CD14-positive monocyte (primary cell): ENCODE results near the gene CPEB4. TPM values are rescaled to one million over a fixed set of nuclear protein-coding genes. Genes with fewer than 3 reads are reported as not detected.
A peak's percentile ranks its signal among the peaks of the same experiment; 100 is the strongest.

Experiments used
- DNase-seq, 3 donors: peaks; one replicate each; pipeline ENCODE4 v3.0.0-alpha.2; 2011 to 2022
- H2AFZ ChIP-seq: 2 replicates; pipeline ENCODE4 v1.6.0; 2012; ENCODE audit warnings: mild to moderate bottlenecking, low read depth, low read length, inconsistent platforms; ENCODE audit not compliant: insufficient read depth, poor library complexity, severe bottlenecking
- H3K27ac ChIP-seq, 2 donors: 1 replicate in 1 of 2; 2 replicates in 1 of 2; pipeline ENCODE4 v1.5.1; 2012 to 2013; ENCODE audit warnings: low read length in 2 of 2, control low read depth in 1 of 2, inconsistent platforms in 1 of 2, low read depth in 1 of 2, mild to moderate bottlenecking in 1 of 2
- H3K27me3 ChIP-seq, 2 donors: one replicate each; pipeline versions ENCODE4 v1.6.0 to v1.6.1; 2011 to 2013; ENCODE audit warnings: low read length in 2 of 2; ENCODE audit not compliant: control insufficient read depth in 2 of 2, insufficient read depth in 2 of 2
- H3K36me3 ChIP-seq, 2 donors: replicated peaks in 1 of 2; 1 replicate in 1 of 2; 2 replicates in 1 of 2; pipeline versions ENCODE4 v1.5.1 to v1.6.1; 2012 to 2013; ENCODE audit warnings: low read length in 2 of 2, control low read depth in 1 of 2, inconsistent platforms in 1 of 2, mild to moderate bottlenecking in 1 of 2; ENCODE audit not compliant: insufficient read depth in 2 of 2, control insufficient read depth in 1 of 2
- H3K4me1 ChIP-seq, 2 donors: 1 replicate in 1 of 2; 2 replicates in 1 of 2; pipeline versions ENCODE4 v1.5.1 to v1.6.1; 2012 to 2013; ENCODE audit warnings: low read length in 2 of 2, control low read depth in 1 of 2, inconsistent platforms in 1 of 2, mild to moderate bottlenecking in 1 of 2, moderate library complexity in 1 of 2; ENCODE audit not compliant: insufficient read depth in 2 of 2, control insufficient read depth in 1 of 2
- H3K4me2 ChIP-seq: replicated peaks from 2 replicates; pipeline ENCODE3; 2012; ENCODE audit warnings: low read length, moderate library complexity, mild to moderate bottlenecking; ENCODE audit not compliant: poor library complexity, severe bottlenecking; ENCODE audit errors: extremely low read depth
- H3K4me3 ChIP-seq, 3 experiments: fragments of 200-600 bp in 1 of 3; sonication (generic) in 1 of 3; replicated peaks in 1 of 3; 1 replicate in 2 of 3; 2 replicates in 1 of 3; pipeline ENCODE4 v1.5.1; 2011 to 2013; ENCODE audit warnings: low read length in 3 of 3, mild to moderate bottlenecking in 3 of 3, control low read depth in 2 of 3, low read depth in 2 of 3, inconsistent platforms in 1 of 3, moderate library complexity in 1 of 3
- H3K79me2 ChIP-seq: 2 replicates; pipeline ENCODE4 v1.6.0; 2012; ENCODE audit warnings: mild to moderate bottlenecking, control low read depth, inconsistent platforms, low read length, moderate library complexity; ENCODE audit not compliant: insufficient read depth
- H3K9ac ChIP-seq: 2 replicates; pipeline ENCODE4 v1.6.0; 2017; ENCODE audit warnings: low read length, mild to moderate bottlenecking; ENCODE audit not compliant: insufficient read depth, poor library complexity, severe bottlenecking
- H3K9me3 ChIP-seq, 2 donors: replicated peaks in 1 of 2; 1 replicate in 1 of 2; 2 replicates in 1 of 2; pipeline versions ENCODE4 v1.5.1 to v1.6.1; 2012 to 2013; ENCODE audit warnings: low read length in 2 of 2, control low read depth in 1 of 2; ENCODE audit not compliant: control insufficient read depth in 1 of 2, insufficient read depth in 1 of 2
- H4K20me1 ChIP-seq: 2 replicates; pipeline ENCODE4 v1.6.0; 2012; ENCODE audit warnings: mild to moderate bottlenecking, low read length, control low read depth, moderate library complexity; ENCODE audit not compliant: insufficient read depth
- H3K27ac Mint-ChIP-seq, 7 donors: one replicate each; pipeline ENCODE4 v1.8.0; 2020; ENCODE audit warnings: mild to moderate bottlenecking in 7 of 7, mixed read lengths in 7 of 7, moderate library complexity in 6 of 7, inconsistent platforms in 2 of 7
- H3K27me3 Mint-ChIP-seq, 3 donors: one replicate each; pipeline ENCODE4 v1.8.0; 2021 to 2022; ENCODE audit warnings: low read depth in 3 of 3, mild to moderate bottlenecking in 3 of 3, mixed read lengths in 3 of 3, moderate library complexity in 3 of 3, inconsistent platforms in 1 of 3
- H3K36me3 Mint-ChIP-seq, 2 donors: one replicate each; pipeline ENCODE4 v1.8.0; 2020; ENCODE audit warnings: mixed read lengths in 2 of 2, inconsistent platforms in 1 of 2, mild to moderate bottlenecking in 1 of 2
- H3K4me1 Mint-ChIP-seq: one replicate; pipeline ENCODE4 v1.8.0; 2020; ENCODE audit warnings: mild to moderate bottlenecking, mixed read lengths
- H3K4me3 Mint-ChIP-seq, 2 donors: one replicate each; pipeline ENCODE4 v1.8.0; 2020; ENCODE audit warnings: mild to moderate bottlenecking in 2 of 2, mixed read lengths in 2 of 2, moderate library complexity in 1 of 2
- H3K9me3 Mint-ChIP-seq, 7 donors: one replicate each; pipeline ENCODE4 v1.8.0; 2020 to 2022; ENCODE audit warnings: mixed read lengths in 7 of 7, mild to moderate bottlenecking in 6 of 7, moderate library complexity in 6 of 7, inconsistent platforms in 2 of 7
- WGBS: methylation state at CpG from one replicate; pipeline ENCODE4 v1.1.5; 2013; ENCODE audit warnings: missing lambda C conversion rate; ENCODE audit not compliant: insufficient coverage; 5-methylcytosine and 5-hydroxymethylcytosine counted together
- intact Hi-C, 2 donors: fragments of 100-400 bp; cut with micrococcal nuclease; formaldehyde crosslinking; loops; one replicate each; pipeline versions ENCODE4 v1.15.0 to v1.15.1; 2023
- polyA plus RNA-seq, 3 donors: library from polyadenylated mRNA; depleted of rRNA in 1 of 3; unstranded in 2 of 3; stranded (reverse) in 1 of 3; fragments of 300-500 nt in 2 of 3; fragments of >200 nt in 1 of 3; fragmentation: Illumina TruSeq in 2 of 3; gene quantifications; 1 replicate in 2 of 3; 2 replicates in 1 of 3; pipeline ENCODE4 v1.2.3, GENCODE V29; 2012 to 2021
- TF ChIP-seq, protein P1 (sequence below): fragments of 200-600 bp; IDR thresholded peaks from one replicate; pipeline ENCODE4 v1.8.0; 2022; ENCODE audit warnings: antibody characterized with exemption, mild to moderate bottlenecking

Gene CPEB4
- polyA plus RNA-seq, 3 donors, result 10.7 to 27.3 (median 13.9) TPM

DNA sequence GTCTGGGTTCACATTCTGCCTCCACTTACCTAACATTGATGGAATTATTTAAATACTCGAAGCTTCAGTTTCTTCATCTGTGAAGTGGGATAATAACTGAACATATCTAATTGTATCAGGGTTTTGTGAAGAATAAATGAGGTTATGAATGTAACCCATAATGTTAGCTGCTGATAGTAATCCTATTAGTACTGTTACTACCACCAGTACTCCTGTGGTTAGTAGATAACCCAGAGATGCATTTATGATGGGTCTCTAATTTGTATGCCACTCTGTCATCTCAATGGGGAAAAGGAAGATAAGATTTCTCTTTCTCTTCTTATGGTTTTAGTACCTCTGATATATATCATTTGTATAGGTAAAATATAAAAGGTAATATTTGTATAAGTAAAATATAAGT, 16.0 kb downstream of the CPEB4 start:
- Mint-ChIP-seq H3K9me3 (no peaks in the 10 kb centered on the region), H3K36me3 (peaks cover 14 to 38% of the 10 kb centered on the region in 2 donors), H3K27ac (no peak overlapping the region), H3K4me3 (no peak overlapping the region), H3K27me3 (no peaks in the 10 kb centered on the region), H3K4me1 (peaks cover 49% of the 10 kb centered on the region)
- Histone ChIP-seq H3K4me1 (peaks cover 36 to 40% of the 10 kb centered on the region in 2 donors), H3K79me2 (peaks cover 100% of the 10 kb centered on the region), H4K20me1 (peaks cover 98% of the 10 kb centered on the region), H3K4me3 (no peak overlapping the region), H3K9me3 (no peaks in the 10 kb centered on the region), H3K27ac (no peak overlapping the region), H3K36me3 (peaks cover 10 to 28% of the 10 kb centered on the region in 2 donors), H3K27me3 (no peaks in the 10 kb centered on the region), H3K9ac (no peak overlapping the region), H3K4me2 (no peak overlapping the region), H2AFZ (no peak overlapping the region)
- intact Hi-C loops, result no loop called here
- TF ChIP-seq, protein P1, sequence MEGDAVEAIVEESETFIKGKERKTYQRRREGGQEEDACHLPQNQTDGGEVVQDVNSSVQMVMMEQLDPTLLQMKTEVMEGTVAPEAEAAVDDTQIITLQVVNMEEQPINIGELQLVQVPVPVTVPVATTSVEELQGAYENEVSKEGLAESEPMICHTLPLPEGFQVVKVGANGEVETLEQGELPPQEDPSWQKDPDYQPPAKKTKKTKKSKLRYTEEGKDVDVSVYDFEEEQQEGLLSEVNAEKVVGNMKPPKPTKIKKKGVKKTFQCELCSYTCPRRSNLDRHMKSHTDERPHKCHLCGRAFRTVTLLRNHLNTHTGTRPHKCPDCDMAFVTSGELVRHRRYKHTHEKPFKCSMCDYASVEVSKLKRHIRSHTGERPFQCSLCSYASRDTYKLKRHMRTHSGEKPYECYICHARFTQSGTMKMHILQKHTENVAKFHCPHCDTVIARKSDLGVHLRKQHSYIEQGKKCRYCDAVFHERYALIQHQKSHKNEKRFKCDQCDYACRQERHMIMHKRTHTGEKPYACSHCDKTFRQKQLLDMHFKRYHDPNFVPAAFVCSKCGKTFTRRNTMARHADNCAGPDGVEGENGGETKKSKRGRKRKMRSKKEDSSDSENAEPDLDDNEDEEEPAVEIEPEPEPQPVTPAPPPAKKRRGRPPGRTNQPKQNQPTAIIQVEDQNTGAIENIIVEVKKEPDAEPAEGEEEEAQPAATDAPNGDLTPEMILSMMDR, result no peak
- WGBS, result no CpG with 5 or more reads among the region's 1 CpG
- DNase-seq, result no peak

DNA sequence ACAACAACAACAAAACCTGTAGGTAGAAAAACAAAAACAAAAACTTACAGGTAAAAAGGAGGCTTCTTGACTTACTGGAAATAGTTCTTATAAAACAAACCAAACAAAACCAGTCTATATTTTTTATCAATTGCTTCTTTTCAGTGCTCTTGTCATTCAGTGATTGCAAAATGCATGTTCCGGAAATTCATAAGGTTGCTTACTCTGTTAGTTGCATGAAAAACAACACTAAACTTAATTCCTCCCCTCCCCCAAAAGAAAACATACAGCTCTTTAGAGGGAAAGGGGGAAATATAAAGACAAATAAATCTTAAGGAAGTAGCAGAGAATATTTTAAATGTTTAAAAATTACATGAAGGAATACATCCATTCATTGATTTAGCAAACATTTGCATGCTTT, 19.1 kb downstream of the CPEB4 start:
- WGBS, result no CpG with 5 or more reads among the region's 1 CpG
- H3K4me2 ChIP-seq, result peak overlapping the region; percentile 50
- peak overlapping the region; percentile 21 to 60 for H3K27ac ChIP-seq
- peaks cover 100% of the 10 kb centered on the region for H3K79me2 ChIP-seq
- H3K4me1 Mint-ChIP-seq, result peaks cover 50% of the 10 kb centered on the region
- H3K36me3 ChIP-seq, result peaks cover 22 to 42% of the 10 kb centered on the region in 2 donors
- peak overlapping the region in 1 of 3 experiments; percentile 18 for H3K4me3 ChIP-seq
- peaks cover 96% of the 10 kb centered on the region for H4K20me1 ChIP-seq
- no peaks in the 10 kb centered on the region for H3K27me3 ChIP-seq
- peaks cover 36 to 42% of the 10 kb centered on the region in 2 donors for H3K4me1 ChIP-seq
- TF ChIP-seq, protein P1, result no peak
- no peak for DNase-seq
- no peaks in the 10 kb centered on the region for H3K27me3 Mint-ChIP-seq
- H3K9me3 Mint-ChIP-seq, result no peaks in the 10 kb centered on the region
- no peaks in the 10 kb centered on the region for H3K9me3 ChIP-seq
- peak overlapping the region in 1 of 2 donors; percentile 47 for H3K4me3 Mint-ChIP-seq
- intact Hi-C loops, result no loop called here
- no peak overlapping the region for H3K9ac ChIP-seq
- peaks cover 26 to 48% of the 10 kb centered on the region in 2 donors for H3K36me3 Mint-ChIP-seq
- no peak overlapping the region for H2AFZ ChIP-seq
- H3K27ac Mint-ChIP-seq, result peak overlapping the region; percentile 50 to 83 (median 73)
